ENCODE measurements around the gene PKP4. TPM values are rescaled to one million over a fixed set of nuclear protein-coding genes. Genes with fewer than 3 reads are reported as not detected.

PKP4 gene
- total and polyA plus RNA-seq, 4 donors, result 21.5 to 96.4 (median 32.8) TPM

DNA sequence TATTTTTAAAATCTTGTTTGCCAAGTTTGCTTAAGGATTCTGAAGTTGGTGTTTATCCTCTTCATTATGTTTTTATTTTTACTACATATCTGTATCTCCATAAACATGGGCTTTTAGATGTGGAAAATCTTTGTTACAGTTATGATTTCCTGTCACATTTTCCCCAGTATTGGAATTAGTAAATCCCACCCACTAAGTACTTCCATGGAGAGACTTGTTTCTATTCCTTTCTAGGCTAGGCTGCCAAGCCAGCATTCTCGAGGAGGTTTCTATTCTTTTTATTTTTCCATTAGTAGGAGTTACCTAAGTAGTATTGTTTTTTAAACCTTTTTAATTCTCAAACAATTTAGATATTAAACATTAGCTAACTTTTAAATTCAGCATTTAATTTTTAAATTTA lies 22.1 kb downstream of the PKP4 start:
- WGBS, 2 donors, result 40 to 74% methylated on average over 1 of the region's 1 CpG

DNA sequence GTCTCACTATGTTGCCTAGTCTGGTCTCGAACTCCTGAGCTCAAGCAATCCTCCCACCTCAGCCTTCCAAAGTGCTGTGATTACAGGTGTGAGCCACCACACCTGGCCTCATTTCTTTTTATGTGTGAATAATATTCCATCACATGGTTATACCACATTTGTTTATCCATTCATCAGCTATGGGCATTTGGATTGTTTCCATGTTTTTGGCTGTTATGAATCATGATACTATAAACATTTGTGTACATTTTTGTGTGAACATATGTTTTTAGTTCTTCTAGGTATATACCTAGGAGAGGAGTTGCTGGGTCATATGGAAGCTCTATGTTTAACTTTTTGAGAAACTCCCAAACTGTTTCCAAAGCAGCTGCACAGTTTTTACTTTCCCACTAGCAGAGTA lies 24.4 kb downstream of the PKP4 start:
- no peak overlapping the region for H3K4me3 ChIP-seq
- DNase-seq (no peak), ATAC-seq (ENCODE audit: insufficient read depth, low FRiP score) (no peak)
- TF ChIP-seq, protein P1, sequence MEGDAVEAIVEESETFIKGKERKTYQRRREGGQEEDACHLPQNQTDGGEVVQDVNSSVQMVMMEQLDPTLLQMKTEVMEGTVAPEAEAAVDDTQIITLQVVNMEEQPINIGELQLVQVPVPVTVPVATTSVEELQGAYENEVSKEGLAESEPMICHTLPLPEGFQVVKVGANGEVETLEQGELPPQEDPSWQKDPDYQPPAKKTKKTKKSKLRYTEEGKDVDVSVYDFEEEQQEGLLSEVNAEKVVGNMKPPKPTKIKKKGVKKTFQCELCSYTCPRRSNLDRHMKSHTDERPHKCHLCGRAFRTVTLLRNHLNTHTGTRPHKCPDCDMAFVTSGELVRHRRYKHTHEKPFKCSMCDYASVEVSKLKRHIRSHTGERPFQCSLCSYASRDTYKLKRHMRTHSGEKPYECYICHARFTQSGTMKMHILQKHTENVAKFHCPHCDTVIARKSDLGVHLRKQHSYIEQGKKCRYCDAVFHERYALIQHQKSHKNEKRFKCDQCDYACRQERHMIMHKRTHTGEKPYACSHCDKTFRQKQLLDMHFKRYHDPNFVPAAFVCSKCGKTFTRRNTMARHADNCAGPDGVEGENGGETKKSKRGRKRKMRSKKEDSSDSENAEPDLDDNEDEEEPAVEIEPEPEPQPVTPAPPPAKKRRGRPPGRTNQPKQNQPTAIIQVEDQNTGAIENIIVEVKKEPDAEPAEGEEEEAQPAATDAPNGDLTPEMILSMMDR (IDR thresholded peaks at IDR 0.05; ENCODE audit: control extremely low read depth, extremely low read depth), result no peak
- no peaks in the 10 kb centered on the region for H3K27me3 ChIP-seq (ENCODE audit: control insufficient read depth in 3 of 3, insufficient read depth in 3 of 3, low read length in 2 of 3)
- peaks cover 0 to 26% (median 4%) of the 10 kb centered on the region in 5 donors for H3K4me1 ChIP-seq (ENCODE audit: control insufficient read depth in 5 of 5, insufficient read depth in 5 of 5, low read length in 5 of 5)
- no peak overlapping the region for H3K27ac ChIP-seq (ENCODE audit: low read depth in 1 of 2, low read length in 1 of 2)
- no peak overlapping the region for H3K9ac ChIP-seq (ENCODE audit: insufficient read depth in 1 of 2, low read length in 2 of 2)
- no peaks in the 10 kb centered on the region for H3K36me3 ChIP-seq (ENCODE audit: control insufficient read depth in 4 of 4, insufficient read depth in 4 of 4, low read length in 4 of 4)
- no peaks in the 10 kb centered on the region for H3K9me3 ChIP-seq (ENCODE audit: control insufficient read depth in 4 of 4, insufficient read depth in 3 of 4, low read length in 3 of 4)
- 95 to 97% methylated on average over 1 of the region's 1 CpG for WGBS, 2 donors

More for the DNA sequence above, 22.1 kb downstream of the PKP4 start:
- Histone ChIP-seq H3K27ac (ENCODE audit: low read depth in 1 of 2, low read length in 1 of 2) (no peak overlapping the region), H3K9ac (ENCODE audit: insufficient read depth in 1 of 2, low read length in 2 of 2) (no peak overlapping the region), H3K36me3 (ENCODE audit: control insufficient read depth in 4 of 4, insufficient read depth in 4 of 4, low read length in 4 of 4) (peaks cover 0 to 3% (median 1%) of the 10 kb centered on the region in 4 donors), H3K4me3 (no peak overlapping the region), H3K27me3 (ENCODE audit: control insufficient read depth in 3 of 3, insufficient read depth in 3 of 3, low read length in 2 of 3) (no peaks in the 10 kb centered on the region), H3K9me3 (ENCODE audit: control insufficient read depth in 4 of 4, insufficient read depth in 3 of 4, low read length in 3 of 4) (no peaks in the 10 kb centered on the region), H3K4me1 (ENCODE audit: control insufficient read depth in 5 of 5, insufficient read depth in 5 of 5, low read length in 5 of 5) (peaks cover 0 to 25% (median 5%) of the 10 kb centered on the region in 5 donors)
- TF ChIP-seq, protein P1 (IDR thresholded peaks at IDR 0.05; ENCODE audit: control extremely low read depth, extremely low read depth), result no peak
- ATAC-seq (ENCODE audit: insufficient read depth, low FRiP score) (no peak), DNase-seq (peak in 2 of 3 donors; percentile 70 to 80)

DNA sequence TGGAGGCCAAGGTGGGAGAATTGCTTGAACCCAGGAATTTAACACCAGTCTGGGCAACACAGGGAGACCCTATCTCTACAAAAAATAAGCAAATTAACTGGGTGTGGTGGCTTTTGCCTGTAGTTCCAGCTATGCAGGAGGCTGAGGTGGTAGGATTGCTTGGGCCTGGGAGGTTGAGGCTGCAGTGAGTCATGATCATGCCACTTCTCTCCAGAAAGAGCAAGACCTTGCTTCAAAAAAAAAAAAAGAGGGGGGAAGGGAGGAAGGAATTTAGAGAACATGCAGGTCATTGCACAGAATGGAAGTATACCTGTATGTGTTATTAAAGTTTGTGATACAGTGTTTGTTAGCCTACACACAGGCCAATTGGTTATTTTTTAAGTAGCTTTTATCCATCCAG lies 25.8 kb downstream of the PKP4 start:
- Histone ChIP-seq H3K27me3 (ENCODE audit: control insufficient read depth in 3 of 3, insufficient read depth in 3 of 3, low read length in 2 of 3) (no peaks in the 10 kb centered on the region), H3K27ac (ENCODE audit: low read depth in 1 of 2, low read length in 1 of 2) (no peak overlapping the region), H3K4me1 (ENCODE audit: control insufficient read depth in 5 of 5, insufficient read depth in 5 of 5, low read length in 5 of 5) (peaks cover 0 to 36% (median 9%) of the 10 kb centered on the region in 5 donors), H3K9me3 (ENCODE audit: control insufficient read depth in 4 of 4, insufficient read depth in 3 of 4, low read length in 3 of 4) (no peaks in the 10 kb centered on the region), H3K36me3 (ENCODE audit: control insufficient read depth in 4 of 4, insufficient read depth in 4 of 4, low read length in 4 of 4) (no peaks in the 10 kb centered on the region), H3K9ac (ENCODE audit: insufficient read depth in 1 of 2, low read length in 2 of 2) (no peak overlapping the region), H3K4me3 (no peak overlapping the region)
- TF ChIP-seq, protein P1 (IDR thresholded peaks at IDR 0.05; ENCODE audit: control extremely low read depth, extremely low read depth), result no peak
- DNase-seq (no peak), ATAC-seq (ENCODE audit: insufficient read depth, low FRiP score) (no peak)
